HCT116 (cell line): ENCODE measurements around the gene SEMA4A. TPM values are rescaled to one million over a fixed set of nuclear protein-coding genes. Genes with fewer than 3 reads are reported as not detected.

Experiments
- ATAC-seq: fragments of 200-7000 bp; cut with Tn5 transposase; 2 replicates; pipeline ENCODE4 v1.9.1; 2020; ENCODE audit warnings: mild to moderate bottlenecking, moderate library complexity
- BruUV-seq: library from RNA; stranded (reverse); fragments of 400-500 nt; replicated peaks from 2 replicates; lab custom pipeline; 2021; lab: Mats Ljungman, UMichigan
- CTCF ChIA-PET: fragments of 300-600 bp; sonication (Branson Sonifier 250); formaldehyde crosslinking; loops from one replicate; lab custom pipeline; 2021; ENCODE audit warnings: antibody characterized with exemption; lab: Charles Lee
- POLR2A ChIA-PET: fragments of 300-600, 350-600 bp; sonication (Branson Sonifier 250); formaldehyde crosslinking; loops from one replicate; lab custom pipeline; 2021; ENCODE audit warnings: antibody characterized with exemption; lab: Charles Lee
- RAD21 ChIA-PET, 2 experiments: fragments of 300-600 bp; sonication (Branson Sonifier 250); formaldehyde crosslinking; loops; one replicate each; lab custom pipeline; 2023; ENCODE audit warnings: low total read pairs in 2 of 2; ENCODE audit not compliant: uncharacterized antibody in 2 of 2, unreplicated experiment in 2 of 2, low non-redundant PET in 1 of 2; lab: Charles Lee
- DNase-seq: peaks from one replicate; pipeline ENCODE4 v3.0.0-alpha.2; 2010; ENCODE audit warnings: low read depth, low spot score
- H2AFZ ChIP-seq: fragments of 200-600 bp; shearing (Covaris generic), sonication (generic); 2 replicates; pipeline ENCODE4 v1.6.1; 2017; ENCODE audit warnings: low read depth, mixed run types, mixed read lengths, antibody characterized with exemption, low read length; ENCODE audit not compliant: poor library complexity, severe bottlenecking
- H3K27ac ChIP-seq: 2 replicates; pipeline ENCODE4 v1.5.1; 2012; ENCODE audit warnings: low read depth, low read length
- H3K27me3 ChIP-seq: fragments of 200-600 bp; sonication (generic); 2 replicates; pipeline ENCODE4 v1.6.1; 2016; ENCODE audit warnings: mixed run types, low read length, mixed read lengths; ENCODE audit not compliant: insufficient read depth
- H3K36me3 ChIP-seq, 2 experiments: fragments of 200-500 bp in 1 of 2; fragments of 200-600 bp in 1 of 2; sonication (Bioruptor generic) in 1 of 2; sonication (generic) in 1 of 2; 2 replicates each; pipeline versions ENCODE4 v1.5.1 to v1.6.1; 2014 to 2016; ENCODE audit warnings: low read length in 2 of 2, inconsistent platforms in 1 of 2, mixed read lengths in 1 of 2, mixed run types in 1 of 2; ENCODE audit not compliant: insufficient read depth in 2 of 2, control insufficient read depth in 1 of 2
- H3K4me1 ChIP-seq, 2 experiments: fragments of 200-600 bp in 1 of 2; sonication (generic) in 1 of 2; 2 replicates each; pipeline versions ENCODE4 v1.5.1 to v1.6.1; 2012 to 2017; ENCODE audit warnings: low read length in 2 of 2, inconsistent platforms in 1 of 2, mild to moderate bottlenecking in 1 of 2, mixed read lengths in 1 of 2, mixed run types in 1 of 2, moderate library complexity in 1 of 2; ENCODE audit not compliant: insufficient read depth in 2 of 2, control insufficient read depth in 1 of 2
- H3K4me2 ChIP-seq: fragments of 200-600 bp; sonication (generic); 2 replicates; pipeline ENCODE4 v1.6.1; 2017; ENCODE audit warnings: mixed run types, low read length, mixed read lengths
- H3K4me3 ChIP-seq, 2 experiments: fragments of 200-600 bp in 1 of 2; sonication (generic) in 1 of 2; replicated peaks in 1 of 2; 2 replicates each; pipeline ENCODE4 v1.5.1; 2011 to 2016; ENCODE audit warnings: low read length in 2 of 2, control low read depth in 1 of 2, low read depth in 1 of 2, mild to moderate bottlenecking in 1 of 2, mixed read lengths in 1 of 2, mixed run types in 1 of 2
- H3K79me2 ChIP-seq: fragments of 200-600 bp; sonication (generic); 2 replicates; pipeline ENCODE4 v1.6.1; 2017; ENCODE audit warnings: mild to moderate bottlenecking, mixed run types, low read length, moderate library complexity, mixed read lengths; ENCODE audit not compliant: insufficient read depth
- H3K9ac ChIP-seq: fragments of 200-600 bp; sonication (generic); 2 replicates; pipeline ENCODE4 v1.6.1; 2016; ENCODE audit warnings: low read length, mixed read lengths
- H3K9me2 ChIP-seq: fragments of 200-600 bp; sonication (generic), shearing (Covaris generic); 2 replicates; pipeline ENCODE4 v1.6.1; 2017; ENCODE audit warnings: mixed run types, mild to moderate bottlenecking, moderate library complexity; ENCODE audit not compliant: insufficient read depth
- H3K9me3 ChIP-seq, 2 experiments: fragments of 200-500 bp in 1 of 2; fragments of 200-600 bp in 1 of 2; sonication (Bioruptor generic) in 1 of 2; sonication (generic) in 1 of 2; 2 replicates each; pipeline ENCODE4 v1.6.1; 2014 to 2017; ENCODE audit warnings: low read length in 2 of 2, mixed read lengths in 2 of 2, inconsistent platforms in 1 of 2, low read depth in 1 of 2, mild to moderate bottlenecking in 1 of 2, mixed run types in 1 of 2, moderate library complexity in 1 of 2; ENCODE audit not compliant: control insufficient read depth in 1 of 2, insufficient read depth in 1 of 2
- H4K20me1 ChIP-seq: fragments of 200-600 bp; sonication (generic), shearing (Covaris generic); 2 replicates; pipeline ENCODE4 v1.6.1; 2017; ENCODE audit warnings: mixed run types, mild to moderate bottlenecking, moderate library complexity; ENCODE audit not compliant: insufficient read depth
- EZH2 ChIP-seq: fragments of 200-600 bp; sonication (generic); IDR thresholded peaks from 2 replicates; pipeline ENCODE4 v1.6.1; 2017; ENCODE audit warnings: antibody characterized with exemption, mixed run types
- FOSL1 ChIP-seq: IDR thresholded peaks from 2 replicates; pipeline ENCODE4 v1.6.1; 2012; ENCODE audit warnings: low read depth
- POLR2AphosphoS5 ChIP-seq: IDR thresholded peaks from 2 replicates; pipeline ENCODE4 v1.6.1; 2011; ENCODE audit warnings: mild to moderate bottlenecking, low read depth, low read length, moderate library complexity
- intact Hi-C: fragments of 100-400 bp; cut with micrococcal nuclease; formaldehyde crosslinking; loops from 2 replicates; pipeline ENCODE4 v1.10.0; 2022
- total RNA-seq: library from RNA; stranded (reverse); gene quantifications from one replicate; pipeline ENCODE4 v1.2.1, GENCODE V29; 2021; ENCODE audit not compliant: unreplicated experiment
- TF ChIP-seq, protein P1 (sequence below): IDR thresholded peaks from 2 replicates; pipeline ENCODE4 v1.6.1; 2012; ENCODE audit warnings: low read depth

SEMA4A gene
- total RNA-seq, 1 experiment from 2014 or later = 0.39 TPM

DNA sequence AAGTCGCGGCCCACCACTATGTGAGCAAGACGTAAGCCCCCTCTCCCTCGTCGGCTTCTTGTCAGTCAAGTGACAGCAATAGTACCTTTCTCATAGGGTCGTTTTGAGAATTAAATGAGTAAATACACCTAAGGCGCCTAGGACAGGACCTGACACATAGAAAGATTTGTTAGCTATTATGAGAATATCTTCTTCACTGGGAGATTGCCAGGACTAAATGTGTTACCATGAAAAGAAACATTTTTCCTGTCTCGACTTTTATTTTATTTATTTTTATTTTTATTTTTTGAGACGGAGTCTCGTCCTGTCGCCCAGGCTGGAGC, 60.2 kb downstream of the SEMA4A start:
- H3K36me3 ChIP-seq = peaks cover 0 to 3% of the 10 kb centered on the region in 2 experiments; a peak in 1 of 4 replicates
- TF ChIP-seq FOSL1 (no peak), POLR2AphosphoS5 (no peak), EZH2 (no peak)
- TF ChIP-seq, protein P1, sequence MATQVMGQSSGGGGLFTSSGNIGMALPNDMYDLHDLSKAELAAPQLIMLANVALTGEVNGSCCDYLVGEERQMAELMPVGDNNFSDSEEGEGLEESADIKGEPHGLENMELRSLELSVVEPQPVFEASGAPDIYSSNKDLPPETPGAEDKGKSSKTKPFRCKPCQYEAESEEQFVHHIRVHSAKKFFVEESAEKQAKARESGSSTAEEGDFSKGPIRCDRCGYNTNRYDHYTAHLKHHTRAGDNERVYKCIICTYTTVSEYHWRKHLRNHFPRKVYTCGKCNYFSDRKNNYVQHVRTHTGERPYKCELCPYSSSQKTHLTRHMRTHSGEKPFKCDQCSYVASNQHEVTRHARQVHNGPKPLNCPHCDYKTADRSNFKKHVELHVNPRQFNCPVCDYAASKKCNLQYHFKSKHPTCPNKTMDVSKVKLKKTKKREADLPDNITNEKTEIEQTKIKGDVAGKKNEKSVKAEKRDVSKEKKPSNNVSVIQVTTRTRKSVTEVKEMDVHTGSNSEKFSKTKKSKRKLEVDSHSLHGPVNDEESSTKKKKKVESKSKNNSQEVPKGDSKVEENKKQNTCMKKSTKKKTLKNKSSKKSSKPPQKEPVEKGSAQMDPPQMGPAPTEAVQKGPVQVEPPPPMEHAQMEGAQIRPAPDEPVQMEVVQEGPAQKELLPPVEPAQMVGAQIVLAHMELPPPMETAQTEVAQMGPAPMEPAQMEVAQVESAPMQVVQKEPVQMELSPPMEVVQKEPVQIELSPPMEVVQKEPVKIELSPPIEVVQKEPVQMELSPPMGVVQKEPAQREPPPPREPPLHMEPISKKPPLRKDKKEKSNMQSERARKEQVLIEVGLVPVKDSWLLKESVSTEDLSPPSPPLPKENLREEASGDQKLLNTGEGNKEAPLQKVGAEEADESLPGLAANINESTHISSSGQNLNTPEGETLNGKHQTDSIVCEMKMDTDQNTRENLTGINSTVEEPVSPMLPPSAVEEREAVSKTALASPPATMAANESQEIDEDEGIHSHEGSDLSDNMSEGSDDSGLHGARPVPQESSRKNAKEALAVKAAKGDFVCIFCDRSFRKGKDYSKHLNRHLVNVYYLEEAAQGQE = no peak
- RAD21 ChIA-PET = no interaction called here

More for the DNA sequence above, 60.2 kb downstream of the SEMA4A start:
- no peaks in the 10 kb centered on the region for H3K9me2 ChIP-seq
- H3K79me2 ChIP-seq = peaks cover 33% of the 10 kb centered on the region
- intact Hi-C loops = no loop called here
- DNase-seq (no peak), ATAC-seq (no peak)
- no peaks in the 10 kb centered on the region for H3K9me3 ChIP-seq
- CTCF ChIA-PET = interaction anchor here (1.0 to 3.1 kb wide), 4 partner anchors 11 to 68 kb away, joined by 3 to 45 read pairs (median 6); partner anchors contain the start of gene SLC25A44
- no TSS peak for BruUV-seq
- H4K20me1 ChIP-seq = no peaks in the 10 kb centered on the region
- peak overlapping the region; percentile 99 for H3K4me2 ChIP-seq
- H2AFZ ChIP-seq = no peak overlapping the region
- peaks cover 10 to 21% of the 10 kb centered on the region in 2 experiments for H3K4me1 ChIP-seq
- peak overlapping the region; percentile 85 to 96 for H3K4me3 ChIP-seq
- H3K9ac ChIP-seq = peak overlapping the region; percentile 94
- no peaks in the 10 kb centered on the region for H3K27me3 ChIP-seq
- POLR2A ChIA-PET = interaction anchor here (1.0 to 2.6 kb wide), 9 partner anchors 9 to 94 kb away, joined by 3 to 25 read pairs (median 5); partner anchors contain the start of genes SLC25A44 and SMG5
- peak overlapping the region; percentile 75 for H3K27ac ChIP-seq
